ENCODE results near the gene FAAP20.

FAAP20 gene

GRCh38 chr1:2194898-2195673 is 514 bp upstream of the FAAP20 start (continued):
- TF ChIP-seq ZNF132 (tag by site-specific recombination; IDR thresholded peaks at IDR 0.05; ENCODE audit: borderline replicate concordance) (no peak), ZNF488 (tag by site-specific recombination; IDR thresholded peaks at IDR 0.05) (no peak), IKZF3 (tag by site-specific recombination; IDR thresholded peaks at IDR 0.05) (0 out of 2 replicates have a peak, but pooled peaks have one; percentile 12), CTCF (tag by site-specific recombination; IDR thresholded peaks at IDR 0.05) (peak; percentile 96), ZBTB48 (tag by site-specific recombination; IDR thresholded peaks at IDR 0.05) (peak; percentile 95), ZBTB8A (tag by site-specific recombination; IDR thresholded peaks at IDR 0.05) (peak; percentile 95), ZBTB6 (tag by site-specific recombination; IDR thresholded peaks at IDR 0.05) (no peak), ZNF660 (tag by site-specific recombination; IDR thresholded peaks at IDR 0.05) (0 out of 2 replicates have a peak, but pooled peaks have one; percentile 37), GLIS2 (tag by site-specific recombination; IDR thresholded peaks at IDR 0.05) (peak; percentile 89), SP2 (tag by site-specific recombination; IDR thresholded peaks at IDR 0.05) (peak; percentile 78), KLF9 (tag by site-specific recombination; IDR thresholded peaks at IDR 0.05; ENCODE audit: low read depth) (peak; percentile 34), ZBTB11 (tag by site-specific recombination; conservative IDR thresholded peaks at IDR 0.05; ENCODE audit: low read depth) (peak; percentile 82), SP3 (tag by site-specific recombination; IDR thresholded peaks at IDR 0.05) (peak; percentile 84), ZNF133 (tag by site-specific recombination; IDR thresholded peaks at IDR 0.05) (no peak), PRDM10 (tag by site-specific recombination; IDR thresholded peaks at IDR 0.05) (peak; percentile 54), KLF16 (tag by site-specific recombination; IDR thresholded peaks at IDR 0.05) (0 out of 2 replicates have a peak, but pooled peaks have one; percentile 24), ZNF596 (tag by site-specific recombination; IDR thresholded peaks at IDR 0.05) (no peak), ZNF10 (tag by site-specific recombination; IDR thresholded peaks at IDR 0.05) (no peak), ZNF112 (tag by site-specific recombination; IDR thresholded peaks at IDR 0.05) (no peak), REPIN1 (tag by site-specific recombination; IDR thresholded peaks at IDR 0.05; ENCODE audit: low read depth) (no peak), ZFP37 (tag by site-specific recombination; IDR thresholded peaks at IDR 0.05) (peak; percentile 72; the same call in 1 of the 2 replicates), ZNF239 (tag by site-specific recombination; IDR thresholded peaks at IDR 0.05) (no peak)
